ENCODE data around the gene VPS36.
"Not testable (repeated sequence)": the region's sequence is repeated elsewhere in the genome, so short reads cannot be mapped to it uniquely, and the experiment has no call there.

Gene VPS36

GRCh38 chr13:52374389-52374788, 76.0 kb downstream of the VPS36 start:
- DNase-seq, result no peak

GRCh38 chr13:52373277-52373676, 77.2 kb downstream of the VPS36 start:
- DNase-seq, result not testable (repeated sequence)

- DNase-seq, result no peak
These were observed 78.6 kb downstream of the VPS36 start for GRCh38 chr13:52371736-52372247.

GRCh38 chr13:52366291-52366690, 84.1 kb downstream of the VPS36 start:
- no peak for DNase-seq

Data from NCI-H2171 (cell line).